Tibial nerve (tissue), 4 donors: Measurements from ENCODE around the gene HOXA9. TPM values are rescaled to one million over a fixed set of nuclear protein-coding genes. Genes with fewer than 3 reads are reported as not detected.

ENCODE experiments used
- DNase-seq, 2 donors: peaks; one replicate each; pipeline ENCODE4 v3.0.0-alpha.2; 2019; ENCODE audit warnings: low spot score in 2 of 2
- H3K27ac ChIP-seq, 4 donors: fragments of 200-600 bp; sonication (generic) in 3 of 4; one replicate each; pipeline ENCODE4 v1.5.1; 2017 to 2019; ENCODE audit warnings: mild to moderate bottlenecking in 1 of 4
- H3K27me3 ChIP-seq, 2 donors: fragments of 200-600 bp; sonication (generic) in 1 of 2; one replicate each; pipeline versions ENCODE4 v1.5.1 to v1.6.0; 2017 to 2019
- H3K36me3 ChIP-seq, 3 donors: fragments of 200-600 bp; sonication (generic); one replicate each; pipeline ENCODE4 v1.5.1; 2018 to 2019
- H3K4me1 ChIP-seq, 4 donors: fragments of 200-600 bp; sonication (generic) in 3 of 4; one replicate each; pipeline ENCODE4 v1.5.1; 2017 to 2019
- H3K4me3 ChIP-seq, 4 donors: fragments of 200-600 bp; sonication (generic) in 3 of 4; one replicate each; pipeline ENCODE4 v1.5.1; 2017 to 2019; ENCODE audit warnings: mild to moderate bottlenecking in 1 of 4, moderate library complexity in 1 of 4
- H3K9me3 ChIP-seq, 4 donors: fragments of 200-600 bp; sonication (generic) in 3 of 4; one replicate each; pipeline ENCODE4 v1.5.1; 2017 to 2019
- CTCF ChIP-seq, 5 experiments: fragments of 200-600 bp in 3 of 5; fragments of 450-650 bp in 2 of 5; sonication (generic) in 3 of 5; IDR thresholded peaks; one replicate each; pipeline ENCODE4 v1.5.1; 2016 to 2019; ENCODE audit warnings: antibody characterized with exemption in 5 of 5, mild to moderate bottlenecking in 3 of 5, moderate library complexity in 2 of 5
- EP300 ChIP-seq, 2 donors: sonication (generic); formaldehyde crosslinking; IDR thresholded peaks; one replicate each; pipeline ENCODE4 v1.6.1; 2017; ENCODE audit warnings: antibody characterized with exemption in 2 of 2, mild to moderate bottlenecking in 1 of 2
- POLR2A ChIP-seq, 2 donors: fragments of 450-650 bp; IDR thresholded peaks; one replicate each; pipeline ENCODE4 v1.6.1; 2017; ENCODE audit warnings: antibody characterized with exemption in 2 of 2, mild to moderate bottlenecking in 2 of 2, moderate library complexity in 2 of 2
- WGBS, 2 donors: methylation state at CpG; one replicate each; pipeline ENCODE4 v1.1.5; 2018; 5-methylcytosine and 5-hydroxymethylcytosine counted together
- total RNA-seq, 4 donors: library from RNA; depleted of rRNA; stranded (reverse); fragments of >200 nt; gene quantifications; one replicate each; pipeline ENCODE4 v1.1.0, GENCODE V29; 2016

The HOXA9 gene
- total RNA-seq, 4 donors from 2014 or later, result 10.5 to 13.8 (median 12.7) TPM

DNA sequence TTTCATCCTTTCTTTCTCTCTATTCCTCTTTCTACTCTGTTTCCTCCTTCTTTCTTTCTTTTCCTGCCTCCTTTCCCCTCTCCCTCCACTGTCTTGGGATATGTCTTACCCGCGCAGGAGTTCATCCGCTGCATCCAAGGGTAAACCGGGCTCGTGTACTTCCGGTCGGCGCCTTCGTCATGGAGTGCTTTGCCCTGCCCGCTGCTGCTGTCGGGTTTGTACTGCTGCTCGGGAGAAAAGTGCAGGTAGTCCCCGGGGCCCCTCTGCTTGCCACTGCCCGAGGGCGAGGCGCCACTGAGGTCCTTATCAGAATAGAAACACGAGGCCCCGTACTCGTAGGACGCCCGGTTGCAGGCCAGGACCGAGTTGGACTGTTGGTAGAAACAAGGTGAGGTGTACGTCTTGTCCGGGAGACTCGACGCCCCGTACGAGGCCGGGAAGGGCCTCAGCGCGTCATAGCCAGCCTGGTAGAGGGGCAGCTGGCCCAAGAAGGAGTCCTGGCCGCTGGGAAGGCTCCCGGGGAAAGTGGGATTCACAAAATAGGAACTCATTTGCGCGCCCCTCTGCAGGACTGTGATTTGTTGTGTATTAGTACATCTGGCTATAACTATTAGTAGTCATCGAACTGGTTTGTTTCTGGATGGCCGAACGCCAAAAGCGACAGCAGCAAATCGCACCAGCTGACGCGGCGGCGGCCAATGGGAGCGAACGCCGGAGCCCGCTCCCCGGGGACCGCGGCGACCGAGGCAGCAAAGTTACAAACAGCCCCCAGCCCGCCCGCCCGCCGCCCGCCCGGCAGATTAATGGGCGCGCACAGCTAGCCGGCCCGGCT lies 17.9 kb downstream of the HOXA9 start, which contains the start of gene HOXA6:
HOXA6 (minus strand) TSS at position 576 of the 832 bp plus-strand sequence; CDS start at position 551, 25 bp downstream.
- peaks cover 0 to 71% (median 10%) of the 10 kb centered on the region in 4 donors for H3K4me1 ChIP-seq
- no peaks in the 10 kb centered on the region for H3K9me3 ChIP-seq
- peak within 1 kb of the TSS; percentile 38 to 58 (median 42) for H3K4me3 ChIP-seq
- H3K27ac ChIP-seq, result peak within 1 kb of the TSS; percentile 67 to 88 (median 76)
- peak in 1 of 2 donors; percentile 68 for DNase-seq
- 21 to 22% methylated on average over 46 to 49 of the region's 63 CpGs for WGBS, 2 donors
- H3K36me3 ChIP-seq, result peaks cover 0 to 23% (median 0%) of the 10 kb centered on the region in 3 donors
- H3K27me3 ChIP-seq, result peaks cover 0 to 98% of the 10 kb centered on the region in 2 donors
- peak in 1 of 2 donors; percentile 7 for TF ChIP-seq EP300 (IDR thresholded peaks at IDR 0.05)
- TF ChIP-seq CTCF (IDR thresholded peaks at IDR 0.05), result no peak

DNA sequence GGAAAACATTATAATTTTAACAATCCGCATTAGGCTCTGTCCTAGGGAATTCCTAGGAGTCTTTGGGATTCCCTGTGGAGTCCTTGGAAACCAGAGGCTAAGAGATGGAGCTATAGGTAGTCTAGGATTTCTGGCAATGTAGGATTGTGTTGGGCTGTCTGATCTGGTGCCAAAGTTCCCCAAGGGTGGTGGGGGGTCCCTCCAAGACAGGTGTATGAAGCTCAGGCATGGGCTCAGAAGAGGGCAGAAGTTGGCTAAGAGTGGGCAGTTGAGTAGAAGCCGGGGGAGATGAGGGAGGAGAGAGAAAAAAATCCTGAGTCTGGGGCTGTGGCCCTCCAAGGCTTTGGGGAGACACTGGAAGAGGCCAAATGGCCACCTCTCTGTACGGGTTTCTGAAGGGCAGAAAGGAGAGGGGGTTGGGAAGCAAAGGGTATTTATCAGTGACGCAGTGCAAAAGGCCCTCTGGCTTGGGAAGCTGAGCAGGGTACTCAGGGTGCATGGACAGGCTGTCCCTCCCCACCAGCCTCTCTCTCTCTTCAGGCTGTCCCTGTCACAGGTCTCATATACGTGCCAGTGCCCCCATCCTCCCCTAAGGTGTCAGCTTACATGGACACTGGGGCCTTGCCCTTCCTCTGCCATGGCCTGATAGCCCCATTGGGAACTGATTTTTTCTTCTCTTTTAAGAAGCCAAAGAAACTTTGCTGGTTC lies 18.7 kb downstream of the HOXA9 start:
- WGBS, 2 donors, result 77 to 81% methylated on average over 5 of the region's 5 CpGs
- Histone ChIP-seq H3K36me3 (peaks cover 0 to 27% (median 0%) of the 10 kb centered on the region in 3 donors), H3K27me3 (peaks cover 0 to 98% of the 10 kb centered on the region in 2 donors), H3K4me1 (peaks cover 0 to 68% (median 10%) of the 10 kb centered on the region in 4 donors), H3K27ac (peak overlapping the region; percentile 67 to 88 (median 76)), H3K4me3 (peak overlapping the region in 3 of 4 donors; percentile 19 to 58 (median 38)), H3K9me3 (no peaks in the 10 kb centered on the region)
- no peak for TF ChIP-seq CTCF (IDR thresholded peaks at IDR 0.05)
- TF ChIP-seq EP300 (IDR thresholded peaks at IDR 0.05), result no peak
- no peak for TF ChIP-seq POLR2A (IDR thresholded peaks at IDR 0.05)
- DNase-seq, result no peak

GRCh38 chr7:27145914-27146412 lies 19.4 kb downstream of the HOXA9 start:
- DNase-seq, result no peak
- Histone ChIP-seq H3K36me3 (peaks cover 0 to 27% (median 0%) of the 10 kb centered on the region in 3 donors), H3K9me3 (no peaks in the 10 kb centered on the region), H3K27ac (peak overlapping the region in 3 of 4 donors; percentile 46 to 77 (median 55)), H3K4me1 (peaks cover 0 to 62% (median 7%) of the 10 kb centered on the region in 4 donors), H3K27me3 (peaks cover 0 to 97% of the 10 kb centered on the region in 2 donors), H3K4me3 (no peak overlapping the region)
- TF ChIP-seq POLR2A (IDR thresholded peaks at IDR 0.05) (no peak), EP300 (IDR thresholded peaks at IDR 0.05) (no peak), CTCF (IDR thresholded peaks at IDR 0.05) (no peak)
- 78 to 83% methylated on average over 11 of the region's 11 CpGs for WGBS, 2 donors

DNA sequence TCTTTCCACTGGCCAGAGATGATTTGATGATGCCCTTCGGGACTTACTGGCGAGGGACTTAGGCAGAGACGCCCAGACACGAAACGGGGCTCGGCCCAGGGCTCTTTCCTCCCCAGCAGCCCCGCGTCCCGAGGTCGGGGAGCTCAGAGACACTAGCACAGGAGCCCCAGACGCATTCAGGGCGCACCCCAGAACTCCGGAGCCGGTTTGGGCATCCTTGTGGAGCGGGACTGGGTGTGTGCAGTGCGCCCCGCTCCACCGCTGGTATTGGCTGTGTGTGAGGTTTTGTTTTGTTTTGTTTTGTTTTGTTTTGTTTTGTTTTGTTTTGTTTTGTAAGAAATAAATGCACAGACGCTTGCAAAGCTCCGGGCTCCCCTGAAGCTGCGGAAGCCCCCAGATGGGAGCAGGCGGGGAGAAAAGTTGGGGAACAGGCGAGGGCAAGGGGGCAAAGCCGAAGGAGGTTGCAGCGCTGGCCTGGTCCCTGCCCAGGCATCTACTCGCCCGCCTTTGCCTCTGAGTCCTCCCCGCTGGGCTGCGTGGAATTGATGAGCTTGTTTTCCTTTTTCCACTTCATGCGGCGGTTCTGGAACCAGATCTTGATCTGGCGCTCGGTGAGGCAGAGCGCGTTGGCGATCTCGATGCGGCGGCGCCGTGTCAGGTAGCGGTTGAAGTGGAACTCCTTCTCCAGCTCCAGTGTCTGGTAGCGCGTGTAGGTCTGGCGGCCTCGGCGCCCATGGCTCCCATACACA lies 20.0 kb downstream of the HOXA9 start:
- DNase-seq, result no peak
- 73 to 76% methylated on average over 46 to 47 of the region's 47 CpGs for WGBS, 2 donors
- no peaks in the 10 kb centered on the region for H3K9me3 ChIP-seq
- H3K36me3 ChIP-seq, result peaks cover 0 to 27% (median 0%) of the 10 kb centered on the region in 3 donors
- peaks cover 0 to 97% of the 10 kb centered on the region in 2 donors for H3K27me3 ChIP-seq
- no peak for TF ChIP-seq CTCF (IDR thresholded peaks at IDR 0.05)
- TF ChIP-seq POLR2A (IDR thresholded peaks at IDR 0.05), result no peak
- TF ChIP-seq EP300 (IDR thresholded peaks at IDR 0.05), result no peak
- H3K4me3 ChIP-seq, result peak overlapping the region in 1 of 4 donors; percentile 4
- peak overlapping the region in 3 of 4 donors; percentile 46 to 77 (median 55) for H3K27ac ChIP-seq
- peaks cover 0 to 58% (median 7%) of the 10 kb centered on the region in 4 donors for H3K4me1 ChIP-seq
